K562 (cell line): Measurements from ENCODE around the gene GLI1. TPM values are rescaled to one million over a fixed set of nuclear protein-coding genes. Genes with fewer than 3 reads are reported as not detected.

Experiments
- POLR2H ChIP-seq: IDR thresholded peaks from 2 replicates; pipeline ENCODE4 v1.6.1; 2016; ENCODE audit warnings: missing genetic modification characterization, low read depth, mild to moderate bottlenecking, control low read depth, missing compliant biosample characterization, moderate library complexity
- RAD21 ChIP-seq, 2 experiments: fragments of 250-450 bp in 1 of 2; fragments of 450-650 bp in 1 of 2; sonication (Bioruptor Pico) in 1 of 2; formaldehyde crosslinking in 1 of 2; IDR thresholded peaks in 1 of 2; conservative IDR thresholded peaks in 1 of 2; 2 replicates each; pipeline versions ENCODE4 v1.4.0 to v1.8.0; 2020 to 2022; ENCODE audit warnings: mild to moderate bottlenecking in 2 of 2, moderate library complexity in 1 of 2
- REST ChIP-seq, 2 experiments: fragments of 450-650 bp; formaldehyde crosslinking in 1 of 2; IDR thresholded peaks; 2 replicates each; pipeline versions ENCODE4 v1.4.0 to v1.6.1; 2014 to 2020; ENCODE audit warnings: mild to moderate bottlenecking in 2 of 2, borderline replicate concordance in 1 of 2, low read depth in 1 of 2
- SMC3 ChIP-seq: conservative IDR thresholded peaks from 2 replicates; pipeline ENCODE4 v1.6.1; 2011; ENCODE audit warnings: low read depth, low read length, improper control_type of control experiment; ENCODE audit not compliant: insufficient read depth
- ZBTB1 ChIP-seq: sonication (generic); formaldehyde crosslinking; IDR thresholded peaks from 2 replicates; pipeline ENCODE4 v1.8.1; 2023; ENCODE audit warnings: missing genetic modification reagents, low read depth, mild to moderate bottlenecking, borderline replicate concordance
- polyA plus RNA-seq, 8 experiments: library from polyadenylated mRNA; depleted of rRNA in 4 of 8; stranded (reverse) in 5 of 8; unstranded in 3 of 8; fragments of >200 nt; fragmentation: Nextera tagmentation in 2 of 8; fragmentation: Illumina TruSeq in 1 of 8; extraction: Ambion mirVana in 2 of 8; extraction: Trizol in 1 of 8; gene quantifications; 2 replicates each; pipeline versions ENCODE4 v1.2.1 to v1.2.3, GENCODE V29; 2011 to 2014; ENCODE audit warnings: inconsistent platforms in 1 of 8, missing spikeins in 1 of 8
- total RNA-seq, 7 experiments: library from RNA; depleted of rRNA in 6 of 7; stranded (reverse); fragments of >200 nt in 6 of 7; fragmentation: Illumina TruSeq in 2 of 7; extraction: Trizol in 2 of 7; gene quantifications; 2 replicates each; pipeline versions ENCODE4 v1.2.1 to v1.2.3, GENCODE V29; 2011 to 2021; ENCODE audit warnings: low replicate concordance in 1 of 7

GLI1 gene
- total and polyA plus RNA-seq, 9 of the 15 experiments (the other 6 are each of a cell fraction or from before 2014, with no cell fraction given) = 0.24 to 3.7 (median 0.61) TPM

GRCh38 chr12:57452937-57453509 lies 6.6 kb upstream of the GLI1 start (continued):
- TF ChIP-seq RAD21 (CRISPR knock-in tag; conservative IDR thresholded peaks at IDR 0.05 in 1 of 2, IDR thresholded peaks at IDR 0.05 in 1 of 2) = peak; percentile 96 to 98
- no peak for TF ChIP-seq ZBTB1 (CRISPR knock-in tag)
- TF ChIP-seq REST (IDR thresholded peaks at IDR 0.05; ENCODE audit: borderline replicate concordance) = peak; percentile 92
- 0 out of 2 replicates have a peak, but pooled peaks have one; percentile 40 for TF ChIP-seq REST (CRISPR knock-in tag; IDR thresholded peaks at IDR 0.05; ENCODE audit: low read depth)
- peak; percentile 95 for TF ChIP-seq SMC3
- TF ChIP-seq POLR2H (tag) = no peak
